SU-DHL-6 (cell line): ENCODE data around the gene RPL34.

Experiments
- H2AFZ ChIP-seq: fragments of 200-600 bp; sonication (generic); 2 replicates; pipeline ENCODE4 v1.6.1; 2014; ENCODE audit warnings: low read depth, mild to moderate bottlenecking, moderate library complexity, mixed read lengths, antibody characterized with exemption, low read length; ENCODE audit not compliant: severe bottlenecking
- H3F3A ChIP-seq: fragments of 200-600 bp; shearing (Covaris generic); 2 replicates; pipeline ENCODE4 v1.6.0; 2016; ENCODE audit warnings: antibody characterized with exemption, mild to moderate bottlenecking; ENCODE audit not compliant: insufficient read depth
- H3K27ac ChIP-seq: fragments of 200-600 bp; sonication (generic); 2 replicates; pipeline ENCODE4 v1.5.1; 2016; ENCODE audit warnings: low read depth, mild to moderate bottlenecking, low read length, moderate library complexity, mixed read lengths
- H3K27me3 ChIP-seq: fragments of 200-600 bp; sonication (generic), shearing (Covaris generic); 2 replicates; pipeline ENCODE4 v1.6.0; 2014; ENCODE audit warnings: mild to moderate bottlenecking, low read length
- H3K36me3 ChIP-seq: fragments of 200-600 bp; sonication (generic); 2 replicates; pipeline ENCODE4 v1.6.1; 2014; ENCODE audit warnings: mild to moderate bottlenecking, low read length, mixed read lengths
- H3K4me2 ChIP-seq: fragments of 300-600, 200-600 bp; shearing (Covaris generic), sonication (generic); 2 replicates; pipeline ENCODE4 v1.6.0; 2014; ENCODE audit warnings: low read length, low read depth, mild to moderate bottlenecking; ENCODE audit not compliant: poor library complexity, severe bottlenecking
- H3K4me3 ChIP-seq: fragments of 200-600 bp; sonication (generic); 2 replicates; pipeline ENCODE4 v1.5.1; 2014; ENCODE audit warnings: antibody characterized with exemption, low read length, mild to moderate bottlenecking, mixed read lengths; ENCODE audit not compliant: insufficient read depth, poor library complexity, severe bottlenecking
- H3K79me2 ChIP-seq: fragments of 200-600 bp; sonication (generic); 2 replicates; pipeline ENCODE4 v1.6.1; 2014; ENCODE audit warnings: mild to moderate bottlenecking, low read length, moderate library complexity; ENCODE audit not compliant: insufficient read depth
- H3K9ac ChIP-seq: fragments of 200-600 bp; sonication (generic); 2 replicates; pipeline ENCODE4 v1.7.0; 2014; ENCODE audit warnings: mild to moderate bottlenecking, low read length
- H3K9me2 ChIP-seq: fragments of 200-600 bp; sonication (generic); replicated peaks from 2 replicates; pipeline ENCODE4 v1.6.1; 2014; ENCODE audit warnings: low read length; ENCODE audit not compliant: insufficient read depth
- H3K9me3 ChIP-seq: fragments of 200-600 bp; sonication (generic); 2 replicates; pipeline ENCODE4 v1.6.1; 2014; ENCODE audit warnings: low read length, mixed read lengths; ENCODE audit not compliant: insufficient read depth
- H4K20me1 ChIP-seq: fragments of 200-600 bp; sonication (generic); 2 replicates; pipeline ENCODE4 v1.6.1; 2014; ENCODE audit warnings: low read depth, mild to moderate bottlenecking, antibody characterized with exemption, low read length, moderate library complexity, mixed read lengths
- CTCF ChIP-seq: fragments of 200-600 bp; sonication (generic); IDR thresholded peaks from one replicate; pipeline ENCODE4 v1.5.1; 2017; ENCODE audit warnings: antibody characterized with exemption, mild to moderate bottlenecking, low read length, moderate library complexity; ENCODE audit not compliant: insufficient read depth, poor library complexity, severe bottlenecking
- EZH2phosphoT487 ChIP-seq: fragments of 200-600 bp; sonication (generic), shearing (Covaris generic); conservative IDR thresholded peaks from 2 replicates; pipeline ENCODE4 v1.6.1; 2018; ENCODE audit warnings: mild to moderate bottlenecking, antibody characterized with exemption, low read length, moderate library complexity, mixed read lengths

RPL34 gene

GRCh38 chr4:108662629-108663028 lies 42.3 kb downstream of the RPL34 start:
- H3K4me3 ChIP-seq: no peak overlapping the region
- no peaks in the 10 kb centered on the region for H3K9me3 ChIP-seq
- no peak overlapping the region for H2AFZ ChIP-seq
- H4K20me1 ChIP-seq: no peaks in the 10 kb centered on the region
- no peaks in the 10 kb centered on the region for H3K9me2 ChIP-seq
- no peaks in the 10 kb centered on the region for H3K36me3 ChIP-seq
- H3K27ac ChIP-seq: no peak overlapping the region
- H3K9ac ChIP-seq: no peak overlapping the region
- no peaks in the 10 kb centered on the region for H3K79me2 ChIP-seq
- no peaks in the 10 kb centered on the region for H3F3A ChIP-seq
- no peak for TF ChIP-seq CTCF
- TF ChIP-seq EZH2phosphoT487: no peak
- no peaks in the 10 kb centered on the region for H3K27me3 ChIP-seq
- H3K4me2 ChIP-seq: no peak overlapping the region

GRCh38 chr4:108674356-108674977 lies 54.1 kb downstream of the RPL34 start:
- Histone ChIP-seq H3K4me2 (no peak overlapping the region), H4K20me1 (no peaks in the 10 kb centered on the region), H3F3A (no peaks in the 10 kb centered on the region), H3K9ac (no peak overlapping the region), H3K79me2 (no peaks in the 10 kb centered on the region), H3K9me3 (no peaks in the 10 kb centered on the region), H3K4me3 (no peak overlapping the region), H3K36me3 (no peaks in the 10 kb centered on the region), H3K27me3 (no peaks in the 10 kb centered on the region), H3K27ac (no peak overlapping the region), H3K9me2 (no peaks in the 10 kb centered on the region), H2AFZ (no peak overlapping the region)
- TF ChIP-seq EZH2phosphoT487 (no peak), CTCF (no peak)
